Measurements from ENCODE around the gene KCNQ5.

DNA sequence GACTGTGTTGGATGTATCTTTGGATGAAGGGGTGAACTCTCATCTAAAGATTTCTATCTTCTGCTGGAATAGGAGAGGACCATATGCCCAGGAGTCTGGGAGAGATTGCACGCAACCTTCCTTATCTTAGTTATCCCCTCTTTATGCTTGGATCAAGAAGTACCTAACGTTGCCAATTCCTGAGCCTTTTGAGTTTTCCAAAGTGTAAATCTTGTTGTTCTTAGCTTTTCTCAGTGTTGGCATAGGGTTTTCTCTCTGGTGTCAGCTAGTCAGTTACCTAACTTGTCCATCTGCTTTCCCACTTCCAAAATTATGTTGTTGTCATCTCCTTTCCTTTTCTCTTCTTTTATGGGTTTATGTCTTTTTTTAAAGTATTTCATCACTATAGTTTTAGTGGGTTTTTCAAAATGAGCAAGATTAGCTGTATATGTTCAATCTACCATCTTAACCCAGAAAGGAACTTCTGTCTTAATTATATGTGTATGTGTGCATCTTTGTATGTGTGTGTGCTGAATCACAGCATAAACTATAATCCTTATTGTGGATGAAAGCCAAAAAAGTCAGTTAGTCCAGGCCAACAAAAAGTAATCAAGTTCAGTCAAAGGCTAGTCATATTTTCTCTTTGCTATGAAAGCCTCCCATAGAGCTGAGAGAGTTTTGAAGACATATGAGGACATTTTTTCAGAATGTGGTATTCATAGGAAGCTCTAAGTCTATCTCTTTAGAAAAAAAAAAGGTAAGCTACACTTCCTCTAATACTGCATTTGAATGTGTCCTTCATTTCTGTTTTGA, 531.3 kb downstream of the KCNQ5 start:
- TF ChIP-seq, protein P1, sequence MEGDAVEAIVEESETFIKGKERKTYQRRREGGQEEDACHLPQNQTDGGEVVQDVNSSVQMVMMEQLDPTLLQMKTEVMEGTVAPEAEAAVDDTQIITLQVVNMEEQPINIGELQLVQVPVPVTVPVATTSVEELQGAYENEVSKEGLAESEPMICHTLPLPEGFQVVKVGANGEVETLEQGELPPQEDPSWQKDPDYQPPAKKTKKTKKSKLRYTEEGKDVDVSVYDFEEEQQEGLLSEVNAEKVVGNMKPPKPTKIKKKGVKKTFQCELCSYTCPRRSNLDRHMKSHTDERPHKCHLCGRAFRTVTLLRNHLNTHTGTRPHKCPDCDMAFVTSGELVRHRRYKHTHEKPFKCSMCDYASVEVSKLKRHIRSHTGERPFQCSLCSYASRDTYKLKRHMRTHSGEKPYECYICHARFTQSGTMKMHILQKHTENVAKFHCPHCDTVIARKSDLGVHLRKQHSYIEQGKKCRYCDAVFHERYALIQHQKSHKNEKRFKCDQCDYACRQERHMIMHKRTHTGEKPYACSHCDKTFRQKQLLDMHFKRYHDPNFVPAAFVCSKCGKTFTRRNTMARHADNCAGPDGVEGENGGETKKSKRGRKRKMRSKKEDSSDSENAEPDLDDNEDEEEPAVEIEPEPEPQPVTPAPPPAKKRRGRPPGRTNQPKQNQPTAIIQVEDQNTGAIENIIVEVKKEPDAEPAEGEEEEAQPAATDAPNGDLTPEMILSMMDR (IDR thresholded peaks at IDR 0.05) = no peak
- no peak for TF ChIP-seq POLR2A (IDR thresholded peaks at IDR 0.05)
